Lung (tissue), 12 donors: Measurements from ENCODE around the gene TMEM117. TPM values are rescaled to one million over a fixed set of nuclear protein-coding genes. Genes with fewer than 3 reads are reported as not detected.

Source experiments
- ATAC-seq: fragments of 200-7000 bp; cut with Tn5 transposase; one replicate; pipeline ENCODE4 v1.9.1; 2020; ENCODE audit warnings: moderate number of reproducible peaks; ENCODE audit not compliant: insufficient read depth, low FRiP score
- DNase-seq, 3 donors: peaks; one replicate each; pipeline ENCODE4 v3.0.0-alpha.2; 2013 to 2017
- H3K27ac ChIP-seq, 2 donors: one replicate each; pipeline ENCODE4 v1.5.1; 2013; ENCODE audit warnings: mild to moderate bottlenecking in 2 of 2, moderate library complexity in 2 of 2, control low read depth in 1 of 2, inconsistent platforms in 1 of 2, low read depth in 1 of 2, low read length in 1 of 2
- H3K27me3 ChIP-seq, 3 donors: one replicate each; pipeline ENCODE4 v1.5.1; 2013; ENCODE audit warnings: low read length in 2 of 3; ENCODE audit not compliant: control insufficient read depth in 3 of 3, insufficient read depth in 3 of 3
- H3K36me3 ChIP-seq, 4 donors: one replicate each; pipeline ENCODE4 v1.5.1; 2013; ENCODE audit warnings: low read length in 4 of 4, mild to moderate bottlenecking in 1 of 4, moderate library complexity in 1 of 4; ENCODE audit not compliant: control insufficient read depth in 4 of 4, insufficient read depth in 4 of 4
- H3K4me1 ChIP-seq, 5 donors: one replicate each; pipeline ENCODE4 v1.5.1; 2013; ENCODE audit warnings: low read length in 5 of 5, mild to moderate bottlenecking in 2 of 5, moderate library complexity in 1 of 5; ENCODE audit not compliant: control insufficient read depth in 5 of 5, insufficient read depth in 5 of 5
- H3K4me3 ChIP-seq: one replicate; pipeline ENCODE4 v1.5.1; 2013; ENCODE audit warnings: mild to moderate bottlenecking, control low read depth, moderate library complexity
- H3K9ac ChIP-seq, 2 donors: one replicate each; pipeline ENCODE4 v1.5.1; 2013; ENCODE audit warnings: low read length in 2 of 2, control low read depth in 1 of 2; ENCODE audit not compliant: insufficient read depth in 1 of 2
- H3K9me3 ChIP-seq, 4 donors: one replicate each; pipeline ENCODE4 v1.5.1; 2013; ENCODE audit warnings: low read length in 3 of 4, mild to moderate bottlenecking in 1 of 4, moderate library complexity in 1 of 4; ENCODE audit not compliant: control insufficient read depth in 4 of 4, insufficient read depth in 3 of 4
- WGBS, 2 donors: extraction: QIAGEN DNeasy Blood & Tissue Kit; methylation state at CpG; one replicate each; pipeline ENCODE4 v1.1.7; 2013; 5-methylcytosine and 5-hydroxymethylcytosine counted together
- polyA plus RNA-seq, 2 donors: library from polyadenylated mRNA; stranded (reverse); fragments of 200-250 nt; gene quantifications; one replicate each; pipeline ENCODE4 v1.2.1, GENCODE V29; 2013
- total RNA-seq, 2 donors: library from RNA; depleted of rRNA in 1 of 2; stranded (reverse); fragments of >200 nt in 1 of 2; gene quantifications; one replicate each; pipeline ENCODE4 v1.2.1, GENCODE V29; 2014 to 2021
- TF ChIP-seq, protein P1 (sequence below): IDR thresholded peaks from 2 replicates; pipeline ENCODE4 v1.5.1; 2012; ENCODE audit warnings: mild to moderate bottlenecking; ENCODE audit errors: control extremely low read depth, extremely low read depth
- donor health status: control.
- donor health status: control.
- donor health status: Bipolar disorder and iron deficiency.
- donor health status: healthy.
- donor health status: DM: yes; HTN: yes; CAD: no.

The TMEM117 gene
- total and polyA plus RNA-seq, 4 donors, result 1.2 to 6.1 (median 2.3) TPM

DNA sequence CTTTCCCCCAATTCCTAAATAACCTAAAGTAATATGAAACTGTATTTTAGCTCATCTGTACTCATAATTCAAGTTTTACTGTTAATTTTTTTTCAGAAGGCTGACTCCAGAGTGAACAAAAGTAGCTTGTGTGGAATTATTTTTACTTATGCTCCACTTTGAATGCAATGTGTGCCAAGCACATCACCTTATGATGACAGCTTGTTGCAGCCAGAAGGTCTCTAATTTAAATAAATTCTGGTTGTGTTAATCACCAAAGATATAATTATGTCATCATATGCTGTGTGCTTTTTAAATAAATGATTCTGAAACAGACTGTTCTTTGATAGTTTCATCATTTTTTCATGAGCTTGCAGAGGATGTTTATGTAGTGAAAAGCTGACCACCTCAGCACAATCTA is 283.1 kb downstream of the TMEM117 start:
- Histone ChIP-seq H3K27ac (no peak overlapping the region), H3K27me3 (no peaks in the 10 kb centered on the region), H3K9me3 (peaks cover 0 to 2% (median 0%) of the 10 kb centered on the region in 4 donors), H3K9ac (no peak overlapping the region), H3K4me3 (no peak overlapping the region), H3K36me3 (no peaks in the 10 kb centered on the region), H3K4me1 (no peaks in the 10 kb centered on the region)
- DNase-seq (no peak), ATAC-seq (no peak)
- TF ChIP-seq, protein P1, sequence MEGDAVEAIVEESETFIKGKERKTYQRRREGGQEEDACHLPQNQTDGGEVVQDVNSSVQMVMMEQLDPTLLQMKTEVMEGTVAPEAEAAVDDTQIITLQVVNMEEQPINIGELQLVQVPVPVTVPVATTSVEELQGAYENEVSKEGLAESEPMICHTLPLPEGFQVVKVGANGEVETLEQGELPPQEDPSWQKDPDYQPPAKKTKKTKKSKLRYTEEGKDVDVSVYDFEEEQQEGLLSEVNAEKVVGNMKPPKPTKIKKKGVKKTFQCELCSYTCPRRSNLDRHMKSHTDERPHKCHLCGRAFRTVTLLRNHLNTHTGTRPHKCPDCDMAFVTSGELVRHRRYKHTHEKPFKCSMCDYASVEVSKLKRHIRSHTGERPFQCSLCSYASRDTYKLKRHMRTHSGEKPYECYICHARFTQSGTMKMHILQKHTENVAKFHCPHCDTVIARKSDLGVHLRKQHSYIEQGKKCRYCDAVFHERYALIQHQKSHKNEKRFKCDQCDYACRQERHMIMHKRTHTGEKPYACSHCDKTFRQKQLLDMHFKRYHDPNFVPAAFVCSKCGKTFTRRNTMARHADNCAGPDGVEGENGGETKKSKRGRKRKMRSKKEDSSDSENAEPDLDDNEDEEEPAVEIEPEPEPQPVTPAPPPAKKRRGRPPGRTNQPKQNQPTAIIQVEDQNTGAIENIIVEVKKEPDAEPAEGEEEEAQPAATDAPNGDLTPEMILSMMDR, result no peak

DNA sequence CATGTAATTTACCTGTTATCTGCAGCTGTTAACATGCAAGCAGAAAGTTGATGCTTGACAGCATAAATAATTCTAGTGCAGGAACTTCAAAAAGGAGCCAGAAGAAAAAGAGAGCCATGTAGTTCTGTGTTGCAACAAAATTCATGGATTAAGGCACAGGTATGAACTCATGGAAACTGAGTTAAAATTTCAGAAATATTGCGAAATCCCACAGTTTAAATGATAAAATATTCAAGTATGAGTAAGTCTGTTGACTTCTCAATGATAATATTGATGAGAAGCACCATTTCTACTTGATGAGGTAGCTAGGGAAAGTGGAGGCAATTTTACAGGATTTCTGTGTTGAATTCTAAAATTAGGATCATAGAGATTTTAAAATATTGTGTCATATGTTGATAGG is 290.9 kb downstream of the TMEM117 start:
- 77 to 89% methylated on average over 1 of the region's 1 CpG for WGBS, 2 donors
- Histone ChIP-seq H3K27me3 (no peaks in the 10 kb centered on the region), H3K27ac (no peak overlapping the region), H3K36me3 (no peaks in the 10 kb centered on the region), H3K9me3 (peaks cover 0 to 2% (median 0%) of the 10 kb centered on the region in 4 donors), H3K9ac (no peak overlapping the region), H3K4me1 (no peaks in the 10 kb centered on the region), H3K4me3 (no peak overlapping the region)
- no peak for ATAC-seq
- TF ChIP-seq, protein P1, result no peak
- DNase-seq, result no peak

DNA sequence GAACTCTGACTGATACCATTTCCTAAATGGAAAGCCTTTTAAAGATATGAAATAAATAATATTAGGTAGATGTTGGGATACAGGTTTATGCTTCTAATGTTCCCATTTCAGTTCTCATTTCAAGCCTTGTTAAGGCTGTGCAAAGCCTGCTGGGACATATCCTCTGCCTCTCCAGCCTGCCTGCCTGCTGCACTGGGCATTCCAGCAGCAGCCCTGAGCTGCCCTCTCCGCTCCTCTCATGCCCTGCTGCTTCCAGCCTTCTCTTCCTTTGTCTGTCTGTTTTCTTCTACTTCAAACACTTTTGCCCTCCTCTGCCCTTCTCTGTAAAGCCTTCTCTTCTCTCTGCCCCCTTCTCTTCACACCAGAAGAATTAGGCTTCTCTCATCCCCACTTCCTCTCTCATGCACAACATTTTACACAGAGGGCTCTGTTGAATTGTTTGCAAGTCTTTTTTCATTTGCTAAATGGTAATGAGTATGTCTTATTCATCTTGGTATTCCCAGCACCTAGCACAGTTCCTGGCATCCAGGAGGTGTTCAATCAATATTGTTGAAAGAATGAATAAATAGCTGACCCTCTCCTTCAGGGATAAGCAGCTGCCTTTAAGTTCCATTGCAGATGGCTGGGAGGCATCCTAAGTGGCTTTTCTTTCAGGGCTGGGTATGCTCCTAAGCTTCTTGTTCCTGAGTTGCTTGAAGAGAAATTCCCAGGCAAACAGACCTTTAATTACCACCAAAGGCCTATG is 292.3 kb downstream of the TMEM117 start:
- Histone ChIP-seq H3K27ac (no peak overlapping the region), H3K27me3 (no peaks in the 10 kb centered on the region), H3K36me3 (no peaks in the 10 kb centered on the region), H3K4me3 (no peak overlapping the region), H3K4me1 (no peaks in the 10 kb centered on the region), H3K9me3 (no peaks in the 10 kb centered on the region), H3K9ac (no peak overlapping the region)
- TF ChIP-seq, protein P1, result no peak
- ATAC-seq (no peak), DNase-seq (no peak)
- WGBS, 2 donors, result 82 to 98% methylated on average over 1 of the region's 1 CpG

DNA sequence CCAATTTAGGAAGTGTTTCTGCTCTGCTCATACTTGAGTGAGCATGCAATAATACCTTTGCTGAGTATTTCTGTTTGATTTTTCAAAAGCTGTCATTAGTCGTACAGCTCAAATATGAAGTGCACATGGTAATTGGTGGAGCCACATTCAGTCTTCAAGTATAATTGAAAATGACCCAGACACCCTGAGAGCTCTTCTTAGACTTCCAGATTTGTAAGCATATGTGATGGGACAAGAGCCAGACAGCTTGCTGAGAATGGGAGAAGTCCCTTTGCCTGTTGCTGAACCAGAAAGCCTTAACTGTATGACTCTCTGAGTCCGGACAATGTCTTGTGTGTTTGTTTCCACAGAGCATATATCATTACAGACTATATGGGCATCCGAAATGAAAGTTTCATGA is 307.3 kb downstream of the TMEM117 start:
- 80 to 85% methylated on average over 3 of the region's 3 CpGs for WGBS, 2 donors
- Histone ChIP-seq H3K9me3 (peaks cover 0 to 4% (median 0%) of the 10 kb centered on the region in 4 donors), H3K27me3 (no peaks in the 10 kb centered on the region), H3K9ac (no peak overlapping the region), H3K4me1 (no peaks in the 10 kb centered on the region), H3K36me3 (no peaks in the 10 kb centered on the region), H3K4me3 (no peak overlapping the region), H3K27ac (no peak overlapping the region)
- TF ChIP-seq, protein P1, result no peak
- ATAC-seq (no peak), DNase-seq (no peak)
